Measurements from ENCODE around the gene HIBCH. TPM values are rescaled to one million over a fixed set of nuclear protein-coding genes. Genes with fewer than 3 reads are reported as not detected.

HIBCH gene
- total RNA-seq, 2 experiments from 2014 or later = 15.6 to 29.7 TPM

DNA sequence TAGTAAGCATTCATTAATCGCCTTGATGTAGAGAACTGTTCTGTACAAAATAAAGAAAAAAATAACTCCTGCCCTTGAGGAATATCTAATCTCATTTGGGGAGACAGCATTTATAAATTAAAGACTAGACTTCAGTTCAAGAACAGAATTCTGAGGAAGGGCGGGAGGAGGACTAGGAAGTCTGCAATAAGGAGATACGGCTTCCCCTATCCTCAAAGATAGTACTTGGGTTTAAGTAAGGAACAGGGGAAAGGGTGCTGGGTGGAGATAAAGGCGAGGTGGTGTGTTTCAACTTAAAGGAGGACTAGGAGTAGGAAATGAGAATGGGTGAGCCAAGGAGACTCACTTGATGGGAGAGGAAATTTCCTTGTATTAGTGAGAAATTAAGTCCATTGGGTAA, 135.2 kb downstream of the HIBCH start:
- no peak overlapping the region for H3K27ac ChIP-seq (ENCODE audit: low read depth, low read length, poor library complexity, severe bottlenecking)
- DNase-seq (ENCODE audit: low spot score) = no peak
- no peaks in the 10 kb centered on the region for H3K9me3 ChIP-seq (ENCODE audit: low read length)
- no TSS peak for BruUV-seq (replicated peaks)
- H3K4me1 ChIP-seq (ENCODE audit: insufficient read depth, low read length, poor library complexity, severe bottlenecking) = peaks cover 9% of the 10 kb centered on the region
- no peaks in the 10 kb centered on the region for H4K20me1 ChIP-seq (ENCODE audit: insufficient read depth, low read length)
- no peaks in the 10 kb centered on the region for H3K9me2 ChIP-seq (ENCODE audit: insufficient read depth, low read length)
- H2AFZ ChIP-seq (ENCODE audit: low read length) = no peak overlapping the region
- ChIA-PET POLR2A (interaction anchor here (0.5 to 1.4 kb wide), 2 partner anchors 160 to 429 kb away, joined by 3 read pairs; no protein-coding TSS in a partner anchor), CTCF (ENCODE audit: unreplicated experiment) (no interaction called here)
- no peak overlapping the region for H3K4me3 ChIP-seq (ENCODE audit: low read depth, low read length, poor library complexity, severe bottlenecking)
- no peak overlapping the region for H3K4me2 ChIP-seq (ENCODE audit: low read length)
- intact Hi-C loops (cut with micrococcal nuclease; ENCODE audit: unreplicated experiment) = no loop called here
- TF ChIP-seq, protein P1, sequence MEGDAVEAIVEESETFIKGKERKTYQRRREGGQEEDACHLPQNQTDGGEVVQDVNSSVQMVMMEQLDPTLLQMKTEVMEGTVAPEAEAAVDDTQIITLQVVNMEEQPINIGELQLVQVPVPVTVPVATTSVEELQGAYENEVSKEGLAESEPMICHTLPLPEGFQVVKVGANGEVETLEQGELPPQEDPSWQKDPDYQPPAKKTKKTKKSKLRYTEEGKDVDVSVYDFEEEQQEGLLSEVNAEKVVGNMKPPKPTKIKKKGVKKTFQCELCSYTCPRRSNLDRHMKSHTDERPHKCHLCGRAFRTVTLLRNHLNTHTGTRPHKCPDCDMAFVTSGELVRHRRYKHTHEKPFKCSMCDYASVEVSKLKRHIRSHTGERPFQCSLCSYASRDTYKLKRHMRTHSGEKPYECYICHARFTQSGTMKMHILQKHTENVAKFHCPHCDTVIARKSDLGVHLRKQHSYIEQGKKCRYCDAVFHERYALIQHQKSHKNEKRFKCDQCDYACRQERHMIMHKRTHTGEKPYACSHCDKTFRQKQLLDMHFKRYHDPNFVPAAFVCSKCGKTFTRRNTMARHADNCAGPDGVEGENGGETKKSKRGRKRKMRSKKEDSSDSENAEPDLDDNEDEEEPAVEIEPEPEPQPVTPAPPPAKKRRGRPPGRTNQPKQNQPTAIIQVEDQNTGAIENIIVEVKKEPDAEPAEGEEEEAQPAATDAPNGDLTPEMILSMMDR (conservative IDR thresholded peaks at IDR 0.05; ENCODE audit: low read length) = no peak
- TF ChIP-seq EZH2phosphoT487 (IDR thresholded peaks at IDR 0.05; ENCODE audit: borderline replicate concordance, low read depth, low read length) = no peak
- no peaks in the 10 kb centered on the region for H3K36me3 ChIP-seq (ENCODE audit: insufficient read depth, low read length)
- H3K79me2 ChIP-seq (ENCODE audit: insufficient read depth, low read depth, low read length) = no peaks in the 10 kb centered on the region

DNA sequence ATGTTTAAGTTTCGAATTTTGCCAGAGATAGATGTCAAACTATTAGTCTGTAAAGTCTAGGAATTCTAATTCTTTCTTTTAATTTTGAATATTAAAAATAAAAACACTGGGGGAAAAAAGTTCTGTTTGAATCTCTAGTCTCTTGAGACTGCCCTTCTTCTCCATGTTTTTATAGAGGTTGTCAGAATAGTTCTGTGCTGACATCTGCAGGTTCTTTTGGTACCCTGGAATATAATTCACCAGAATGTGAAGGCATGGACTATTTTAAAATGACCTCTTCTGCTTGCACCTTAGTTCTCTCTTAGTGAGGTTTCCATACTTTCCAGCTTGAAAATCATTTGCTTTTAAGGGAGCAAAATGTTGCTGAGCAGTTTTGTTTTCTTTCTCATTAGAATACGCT, 136.1 kb downstream of the HIBCH start:
- H3K9me3 ChIP-seq (ENCODE audit: low read length) = no peaks in the 10 kb centered on the region
- intact Hi-C loops (cut with micrococcal nuclease; ENCODE audit: unreplicated experiment) = no loop called here
- H3K79me2 ChIP-seq (ENCODE audit: insufficient read depth, low read depth, low read length) = no peaks in the 10 kb centered on the region
- no peak overlapping the region for H3K27ac ChIP-seq (ENCODE audit: low read depth, low read length, poor library complexity, severe bottlenecking)
- H3K9me2 ChIP-seq (ENCODE audit: insufficient read depth, low read length) = no peaks in the 10 kb centered on the region
- BruUV-seq (replicated peaks) = no TSS peak
- TF ChIP-seq, protein P1 (conservative IDR thresholded peaks at IDR 0.05; ENCODE audit: low read length) = no peak
- no peak for TF ChIP-seq EZH2phosphoT487 (IDR thresholded peaks at IDR 0.05; ENCODE audit: borderline replicate concordance, low read depth, low read length)
- H2AFZ ChIP-seq (ENCODE audit: low read length) = no peak overlapping the region
- ChIA-PET CTCF (ENCODE audit: unreplicated experiment) (no interaction called here), POLR2A (interaction anchor here (1.4 kb wide), 1 partner anchor 161 kb away, joined by 3 read pairs; no protein-coding TSS in a partner anchor)
- H3K36me3 ChIP-seq (ENCODE audit: insufficient read depth, low read length) = no peaks in the 10 kb centered on the region
- H4K20me1 ChIP-seq (ENCODE audit: insufficient read depth, low read length) = no peaks in the 10 kb centered on the region
- H3K4me2 ChIP-seq (ENCODE audit: low read length) = no peak overlapping the region
- no peak overlapping the region for H3K4me3 ChIP-seq (ENCODE audit: low read depth, low read length, poor library complexity, severe bottlenecking)
- H3K4me1 ChIP-seq (ENCODE audit: insufficient read depth, low read length, poor library complexity, severe bottlenecking) = peaks cover 9% of the 10 kb centered on the region
- DNase-seq (ENCODE audit: low spot score) = no peak

DNA sequence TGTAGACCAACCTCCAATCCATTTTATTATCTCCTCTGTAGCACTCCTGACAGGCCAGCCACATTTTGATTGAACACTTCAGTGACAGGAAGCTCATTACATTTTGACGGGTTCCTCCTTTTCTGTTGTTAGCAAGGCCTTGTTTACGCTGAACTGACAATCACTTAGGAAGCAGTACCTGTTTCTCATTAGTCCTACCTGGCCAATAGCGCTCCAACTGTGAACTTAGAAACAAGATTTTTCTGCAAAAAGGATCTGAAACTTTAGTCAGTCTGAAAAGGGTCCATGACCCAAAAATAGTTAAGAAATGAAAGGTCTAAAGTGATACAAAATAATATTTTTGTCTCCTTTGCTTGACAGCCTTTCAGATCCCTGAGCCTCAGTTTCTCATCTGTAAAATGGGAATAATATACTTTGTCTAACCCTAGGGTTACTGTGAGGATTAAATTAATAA, 137.5 kb downstream of the HIBCH start:
- H3K9me3 ChIP-seq (ENCODE audit: low read length) = no peaks in the 10 kb centered on the region
- H3K27ac ChIP-seq (ENCODE audit: low read depth, low read length, poor library complexity, severe bottlenecking) = no peak overlapping the region
- H3K4me1 ChIP-seq (ENCODE audit: insufficient read depth, low read length, poor library complexity, severe bottlenecking) = peaks cover 9% of the 10 kb centered on the region
- H3K4me2 ChIP-seq (ENCODE audit: low read length) = no peak overlapping the region
- no peaks in the 10 kb centered on the region for H3K9me2 ChIP-seq (ENCODE audit: insufficient read depth, low read length)
- no peaks in the 10 kb centered on the region for H4K20me1 ChIP-seq (ENCODE audit: insufficient read depth, low read length)
- no peak overlapping the region for H3K4me3 ChIP-seq (ENCODE audit: low read depth, low read length, poor library complexity, severe bottlenecking)
- peak; percentile 21 for DNase-seq (ENCODE audit: low spot score)
- no peaks in the 10 kb centered on the region for H3K36me3 ChIP-seq (ENCODE audit: insufficient read depth, low read length)
- intact Hi-C loops (cut with micrococcal nuclease; ENCODE audit: unreplicated experiment) = no loop called here
- H2AFZ ChIP-seq (ENCODE audit: low read length) = no peak overlapping the region
- TF ChIP-seq, protein P1 (conservative IDR thresholded peaks at IDR 0.05; ENCODE audit: low read length) = no peak
- TF ChIP-seq EZH2phosphoT487 (IDR thresholded peaks at IDR 0.05; ENCODE audit: borderline replicate concordance, low read depth, low read length) = no peak
- CTCF ChIA-PET (ENCODE audit: unreplicated experiment) = no interaction called here
- POLR2A ChIA-PET = interaction anchor here (1.2 kb wide), 1 partner anchor 12 kb away, joined by 3 read pairs; no protein-coding TSS in a partner anchor
- no peaks in the 10 kb centered on the region for H3K79me2 ChIP-seq (ENCODE audit: insufficient read depth, low read depth, low read length)
- TSS peak; percentile 73 for BruUV-seq (replicated peaks)
